A375 (cell line): ENCODE data around the gene ZNF117. TPM values are rescaled to one million over a fixed set of nuclear protein-coding genes. Genes with fewer than 3 reads are reported as not detected.

Source experiments
- small RNA-seq: library from RNA; depleted of rRNA; stranded (forward); fragments of <200 nt; gene quantifications from one replicate; pipeline ENCODE3, GENCODE V24; 2014
- total RNA-seq: library from RNA; depleted of rRNA; stranded (reverse); fragments of >200 nt; shearing (Covaris generic); gene quantifications from 2 replicates; pipeline ENCODE4 v1.2.3, GENCODE V29; 2014; rRNA removed

The ZNF117 gene
- total RNA-seq, result 1.9 and 2.4 TPM in 2 replicates

DNA sequence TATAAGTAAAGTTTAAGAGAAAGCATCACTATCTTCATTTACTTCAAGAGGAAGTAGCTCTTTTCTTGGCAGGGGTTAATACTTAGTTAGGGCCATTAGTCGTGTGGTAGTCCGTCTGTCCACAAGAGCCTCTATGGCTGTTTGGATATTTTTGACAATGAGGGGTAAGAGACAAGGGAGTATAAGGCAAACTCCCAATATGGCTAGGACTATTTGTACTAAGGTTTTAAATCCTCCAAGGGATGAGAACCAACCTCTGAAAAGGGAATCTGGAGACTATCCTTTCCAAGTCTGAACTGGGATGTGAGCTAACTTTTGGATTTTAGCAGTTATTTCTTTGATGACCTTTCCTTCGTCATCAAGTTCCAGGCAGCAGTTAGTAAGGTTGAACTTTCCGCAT is at the start of gene ZNF117:
TSS of gene ZNF117 (minus strand) at position 101 of the 400 bp plus-strand sequence.

DNA sequence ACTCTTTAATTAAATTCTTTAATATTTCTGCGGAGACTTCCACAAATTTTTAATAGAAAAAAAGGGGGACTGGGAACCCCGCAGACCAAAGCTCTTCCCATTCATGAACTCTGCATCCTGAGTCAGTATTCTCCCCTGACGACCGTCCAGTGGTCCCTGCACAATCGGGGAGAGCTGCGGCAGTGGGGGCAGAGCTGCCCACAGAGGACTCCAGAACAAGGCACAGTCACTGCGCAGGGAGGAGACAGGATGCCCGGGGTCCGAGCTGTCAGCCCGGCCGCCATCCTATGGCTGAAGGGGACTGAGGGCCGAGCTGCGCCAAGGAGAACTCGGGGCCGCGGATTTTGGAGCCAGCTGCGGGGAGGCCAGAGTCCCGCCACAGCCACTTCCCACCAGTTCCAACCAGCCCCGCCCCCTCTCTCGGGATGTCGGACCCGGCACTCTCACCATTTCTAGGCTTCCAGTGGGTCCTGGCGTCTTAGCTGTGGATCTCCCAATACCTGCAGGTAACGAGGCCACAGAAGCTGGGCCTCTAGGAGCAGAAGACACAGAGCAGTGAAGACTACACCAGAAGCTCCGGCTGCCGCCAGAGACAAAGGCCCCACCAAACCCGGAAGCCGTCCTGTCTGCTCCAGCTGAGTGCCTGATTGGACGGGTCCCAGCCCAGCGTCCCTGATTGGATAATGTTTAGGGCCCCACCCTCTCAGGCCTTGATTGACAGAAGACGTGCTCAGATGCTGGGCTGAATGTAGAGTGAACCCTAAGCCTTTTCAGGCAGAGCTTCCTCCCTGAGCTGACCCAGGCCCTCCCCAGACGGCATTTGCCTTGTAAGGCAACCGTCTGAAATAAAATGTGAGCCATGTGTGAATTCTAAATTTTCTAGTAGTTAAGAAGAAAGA is 15.5 kb upstream of the ZNF117 start, which contains the start of gene ERV3-1:
TSS of gene ERV3-1 (minus strand) at position 594 of the 899 bp plus-strand sequence. CDS start 13,661 bp downstream, outside the sequence.

Small RNA genes within 50 kb of the gene (small RNA-seq; reads per million reads assigned to genes)
- gene RNU6-1229P, result not detected

Other genes starting within 250 kb of the ZNF117 start
- 5.0 and 9.0 TPM in 2 replicates for gene ZNF138, start 196.6 kb downstream of the ZNF117 start, total RNA-seq
- gene ZNF273, start 87.8 kb downstream of the ZNF117 start, total RNA-seq, result 3.0 and 4.5 TPM in 2 replicates
- 5.3 and 11.8 TPM in 2 replicates for gene ERV3-1, start 15.7 kb upstream of the ZNF117 start, total RNA-seq